Upper lobe of right lung (tissue), 1 donor: ENCODE measurements around the gene QRICH1. TPM values are rescaled to one million over a fixed set of nuclear protein-coding genes. Genes with fewer than 3 reads are reported as not detected.
A peak's percentile ranks its signal among the peaks of the same experiment; 100 is the strongest.

Source experiments
- ATAC-seq: fragments of 200-7000 bp; cut with Tn5 transposase; one replicate; pipeline ENCODE4 v1.9.1; 2020; ENCODE audit warnings: mild to moderate bottlenecking, moderate library complexity
- DNase-seq: peaks from one replicate; pipeline ENCODE4 v3.0.0-alpha.2; 2020
- H3K27ac ChIP-seq: fragments of 200-600 bp; one replicate; pipeline ENCODE4 v1.8.0; 2022
- H3K27me3 ChIP-seq: fragments of 200-600 bp; one replicate; pipeline ENCODE4 v1.8.0; 2022; ENCODE audit warnings: mild to moderate bottlenecking
- H3K36me3 ChIP-seq: fragments of 200-600 bp; one replicate; pipeline ENCODE4 v1.8.0; 2022
- H3K4me1 ChIP-seq: fragments of 200-600 bp; one replicate; pipeline ENCODE4 v1.8.0; 2022
- H3K4me3 ChIP-seq: fragments of 200-600 bp; one replicate; pipeline ENCODE4 v1.8.0; 2022; ENCODE audit warnings: mild to moderate bottlenecking
- H3K9me3 ChIP-seq: fragments of 200-600 bp; one replicate; pipeline ENCODE4 v1.8.0; 2022
- CTCF ChIP-seq: fragments of 200-600 bp; IDR thresholded peaks from one replicate; pipeline ENCODE4 v1.8.0; 2022; ENCODE audit warnings: antibody characterized with exemption
- intact Hi-C: fragments of 100-400 bp; cut with DNase I; formaldehyde crosslinking; loops from one replicate; pipeline ENCODE4 v1.11.0; 2022
- total RNA-seq: library from RNA; stranded (reverse); fragmentation: NEBNext Ultra II Directional; extraction: Animal tissue kit (Norgen Biotek cat#: 25700); gene quantifications from one replicate; pipeline ENCODE4 v1.2.1, GENCODE V29; 2021
- donor health status: DM: no; HTN: yes; CAD: no; lungs with severe emphysema.

QRICH1 gene
- total RNA-seq, 1 donor from 2014 or later: 83.9 TPM

GRCh38 chr3:49112262-49112661, 18.4 kb upstream of the QRICH1 start:
- no peaks in the 10 kb centered on the region for H3K9me3 ChIP-seq
- H3K4me1 ChIP-seq: no peaks in the 10 kb centered on the region
- no peak overlapping the region for H3K27ac ChIP-seq
- no peak overlapping the region for H3K4me3 ChIP-seq
- peaks cover 100% of the 10 kb centered on the region for H3K36me3 ChIP-seq
- DNase-seq: no peak
- TF ChIP-seq CTCF: no peak
- intact Hi-C loops: no loop called here
- no peaks in the 10 kb centered on the region for H3K27me3 ChIP-seq
- no peak for ATAC-seq

GRCh38 chr3:49111347-49111746, 17.5 kb upstream of the QRICH1 start:
- intact Hi-C loops: no loop called here
- no peak for TF ChIP-seq CTCF
- H3K4me3 ChIP-seq: no peak overlapping the region
- H3K27me3 ChIP-seq: no peaks in the 10 kb centered on the region
- peaks cover 93% of the 10 kb centered on the region for H3K36me3 ChIP-seq
- H3K27ac ChIP-seq: no peak overlapping the region
- ATAC-seq: no peak
- no peak for DNase-seq
- H3K9me3 ChIP-seq: no peaks in the 10 kb centered on the region
- no peaks in the 10 kb centered on the region for H3K4me1 ChIP-seq

GRCh38 chr3:49110780-49111179, 16.9 kb upstream of the QRICH1 start:
- Histone ChIP-seq H3K4me3 (no peak overlapping the region), H3K4me1 (no peaks in the 10 kb centered on the region), H3K36me3 (peaks cover 88% of the 10 kb centered on the region), H3K27ac (no peak overlapping the region), H3K9me3 (no peaks in the 10 kb centered on the region), H3K27me3 (no peaks in the 10 kb centered on the region)
- ATAC-seq: no peak
- no peak for DNase-seq
- intact Hi-C loops: no loop called here
- TF ChIP-seq CTCF: no peak

- ATAC-seq (no peak), DNase-seq (no peak)
- Histone ChIP-seq H3K4me3 (no peak overlapping the region), H3K4me1 (peaks cover 17% of the 10 kb centered on the region), H3K27ac (no peak overlapping the region), H3K9me3 (no peaks in the 10 kb centered on the region), H3K27me3 (no peaks in the 10 kb centered on the region), H3K36me3 (peaks cover 63% of the 10 kb centered on the region)
- intact Hi-C loops: no loop called here
- no peak for TF ChIP-seq CTCF
Observed at GRCh38 chr3:49108346-49108745, 14.5 kb upstream of the QRICH1 start.

- DNase-seq: peak; percentile 95
- no peaks in the 10 kb centered on the region for H3K27me3 ChIP-seq
- peak within 1 kb of the TSS; percentile 99 for H3K4me3 ChIP-seq
- no peak for TF ChIP-seq CTCF
- peak within 1 kb of the TSS; percentile 93 for H3K27ac ChIP-seq
- H3K36me3 ChIP-seq: peaks cover 61% of the 10 kb centered on the region
- no peaks in the 10 kb centered on the region for H3K9me3 ChIP-seq
- H3K4me1 ChIP-seq: peaks cover 21% of the 10 kb centered on the region
- peak; percentile 98 for ATAC-seq
- intact Hi-C loops: no loop called here
Observed at GRCh38 chr3:49104427-49105291, 10.8 kb upstream of the QRICH1 start, which contains the start of gene QARS1. QARS1 (minus strand) TSS chr3:49104757; CDS start chr3:49104733, 24 bp downstream.
